DMS153 treated with DMSO at 0.1 percent for 48 hours (cell line): ENCODE data around the gene APBA2.
A peak's percentile ranks its signal among the peaks of the same experiment; 100 is the strongest.

Experiments
- DNase-seq: peaks from one replicate; lab custom pipeline; 2025; ENCODE audit not compliant: unreplicated experiment; lab: John Stamatoyannopoulos, UW

The APBA2 gene

DNA sequence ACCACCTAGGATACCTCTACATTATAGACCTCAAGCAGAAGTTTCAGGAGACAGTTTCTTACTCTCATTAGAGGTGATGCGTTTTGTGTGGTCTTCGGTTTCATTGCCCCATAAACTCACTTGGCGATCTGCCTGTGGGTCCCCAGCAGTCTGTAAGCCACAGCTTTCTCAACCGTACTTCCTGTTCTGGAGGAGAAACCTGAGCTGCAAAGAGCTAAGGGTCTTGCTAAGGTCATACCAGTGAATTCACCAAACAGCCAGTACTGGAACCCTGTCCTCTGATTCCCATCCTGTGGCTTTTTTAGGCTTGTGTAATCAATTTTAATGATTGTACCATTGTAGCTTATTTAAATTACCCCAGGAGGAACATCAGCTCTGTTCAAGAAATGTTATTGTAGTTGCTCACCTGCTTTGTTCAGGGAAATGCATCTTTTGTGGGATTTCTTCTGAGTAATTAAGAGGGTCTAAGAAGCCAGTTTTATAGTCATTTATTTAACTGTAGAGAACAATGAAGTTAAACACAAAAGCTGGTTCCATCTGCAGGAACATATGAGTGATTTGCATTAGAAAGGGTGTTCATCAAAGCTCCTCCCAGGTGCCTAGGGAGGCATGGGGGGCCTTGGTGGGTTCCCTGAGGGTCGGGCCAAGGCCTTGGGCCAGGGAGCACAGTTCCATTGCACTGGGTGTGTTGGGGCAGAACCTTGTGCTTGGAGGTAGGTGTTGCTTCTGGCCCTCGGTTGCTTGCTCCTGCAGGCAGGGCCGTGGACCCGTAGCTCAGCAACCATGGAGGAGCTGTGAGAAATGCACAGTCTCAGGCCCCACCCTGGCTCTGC lies 69.6 kb downstream of the APBA2 start:
- no peak for DNase-seq

DNA sequence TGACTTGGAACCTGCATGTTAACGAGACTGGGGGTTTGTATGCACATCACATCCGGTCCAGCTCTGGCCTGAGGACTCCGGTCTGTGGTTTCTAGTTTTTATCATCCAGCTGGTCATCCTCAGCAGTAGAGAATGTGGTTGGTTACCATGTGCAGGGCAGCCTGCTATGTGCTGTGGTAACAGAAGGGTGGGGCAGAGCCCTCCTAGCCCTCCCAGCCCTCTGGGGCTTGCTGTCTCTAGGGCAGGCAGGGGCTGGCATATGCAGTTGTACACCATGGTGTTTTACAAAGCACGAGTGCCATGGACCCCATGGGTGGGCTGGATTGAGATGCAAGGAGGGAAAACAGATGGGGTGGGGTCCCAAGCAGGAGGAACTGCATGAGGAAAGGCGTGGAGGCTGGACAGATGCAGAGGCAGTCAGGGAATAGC lies 70.2 kb downstream of the APBA2 start:
- no peak for DNase-seq

DNA sequence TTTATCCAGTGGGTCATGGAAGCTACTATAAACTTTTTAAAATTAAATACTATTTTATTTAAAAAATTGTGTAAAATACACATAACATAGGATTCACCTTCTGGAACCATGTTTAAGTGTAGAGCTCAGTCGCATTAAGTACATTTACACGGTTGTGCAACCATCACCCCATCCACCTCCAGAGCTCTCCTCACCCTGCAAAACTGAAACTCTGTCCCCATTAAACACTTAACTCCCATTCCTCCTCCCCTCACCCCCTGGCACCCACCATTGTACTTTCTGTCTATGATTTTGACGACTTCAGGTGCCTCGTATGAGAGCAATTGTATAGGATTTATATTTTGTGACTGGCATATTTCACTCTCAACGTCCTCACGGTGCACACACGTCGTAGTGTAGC lies 70.7 kb downstream of the APBA2 start:
- DNase-seq, result no peak

DNA sequence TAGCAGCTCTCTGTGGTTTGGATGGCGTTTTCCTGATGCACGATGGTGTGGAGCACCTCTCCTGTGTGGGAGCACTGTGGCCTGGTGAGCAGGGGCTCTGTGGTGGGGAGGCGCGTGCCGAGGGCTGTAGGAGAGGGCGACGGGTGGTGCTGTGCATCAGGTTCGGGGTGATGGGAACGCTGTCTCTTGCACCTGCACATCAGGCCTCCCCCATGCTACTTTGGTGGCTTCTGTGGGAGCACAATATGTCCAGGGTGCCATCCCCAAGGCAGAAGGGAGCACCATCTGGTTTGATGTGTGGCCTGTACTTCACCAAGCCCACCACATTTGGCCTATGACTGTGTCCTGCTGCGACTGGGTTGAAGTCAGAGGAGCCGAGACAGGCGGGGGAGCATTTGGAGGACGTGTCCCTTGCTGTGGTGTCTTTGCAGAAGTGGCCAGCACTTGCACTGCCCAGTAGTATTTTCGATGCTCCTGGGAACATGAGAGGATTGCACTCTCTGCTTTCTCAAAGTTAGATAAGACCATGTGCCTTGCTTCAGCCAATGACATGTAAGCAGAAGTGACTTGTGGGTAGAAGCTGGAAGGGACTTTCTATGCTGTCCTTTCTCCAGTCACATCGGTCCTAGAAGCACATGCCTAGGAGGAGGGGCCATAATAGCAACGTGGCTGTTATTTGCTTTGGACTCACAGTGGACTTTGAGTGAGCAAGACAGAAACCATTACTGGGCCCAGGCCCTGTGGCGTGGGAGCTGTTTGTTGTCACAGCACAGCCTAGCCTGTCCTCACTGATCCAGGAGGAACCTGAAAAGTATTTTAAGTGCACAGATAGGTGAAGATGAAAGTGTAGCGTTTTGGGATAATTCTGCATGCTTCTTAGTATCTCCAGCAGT lies 72.1 kb downstream of the APBA2 start:
- no peak for DNase-seq

DNA sequence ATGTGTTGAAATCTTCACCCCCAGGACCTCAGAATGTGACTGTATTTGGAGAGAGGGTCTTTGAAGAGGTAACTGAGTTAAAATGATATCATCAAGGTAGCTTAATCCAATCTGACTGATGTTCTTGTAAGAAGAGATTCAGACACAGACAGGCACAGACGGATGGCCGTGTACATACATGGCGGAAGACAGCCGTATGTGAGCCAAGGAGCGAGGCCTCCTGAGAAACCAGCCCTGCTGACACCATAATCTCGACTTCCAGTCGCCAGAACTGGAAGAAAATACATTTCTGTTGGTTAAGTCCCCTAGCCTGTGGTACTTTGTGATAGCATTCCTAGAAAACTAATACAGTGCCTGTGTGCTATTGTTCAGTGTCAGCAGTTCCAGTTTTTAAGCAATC lies 73.6 kb downstream of the APBA2 start:
- no peak for DNase-seq

DNA sequence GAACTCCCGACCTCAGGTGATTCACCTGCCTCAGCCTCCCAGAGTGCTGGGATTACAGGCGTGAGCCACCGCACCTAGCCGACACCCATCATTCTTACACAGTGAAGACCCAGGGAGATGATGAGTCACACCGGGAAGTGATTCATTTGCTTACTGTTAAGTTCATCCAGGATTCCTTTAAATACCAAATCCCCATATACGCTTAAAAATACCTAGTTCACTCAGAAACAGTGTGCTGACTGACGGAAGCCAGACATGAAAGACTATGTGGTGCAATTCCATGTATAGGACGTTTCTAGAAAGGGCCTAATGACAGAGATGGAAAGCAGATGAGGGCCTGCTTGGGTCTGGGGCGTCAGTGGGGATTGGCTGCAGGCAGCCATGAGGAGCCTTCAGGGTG lies 75.2 kb downstream of the APBA2 start:
- DNase-seq, result no peak

DNA sequence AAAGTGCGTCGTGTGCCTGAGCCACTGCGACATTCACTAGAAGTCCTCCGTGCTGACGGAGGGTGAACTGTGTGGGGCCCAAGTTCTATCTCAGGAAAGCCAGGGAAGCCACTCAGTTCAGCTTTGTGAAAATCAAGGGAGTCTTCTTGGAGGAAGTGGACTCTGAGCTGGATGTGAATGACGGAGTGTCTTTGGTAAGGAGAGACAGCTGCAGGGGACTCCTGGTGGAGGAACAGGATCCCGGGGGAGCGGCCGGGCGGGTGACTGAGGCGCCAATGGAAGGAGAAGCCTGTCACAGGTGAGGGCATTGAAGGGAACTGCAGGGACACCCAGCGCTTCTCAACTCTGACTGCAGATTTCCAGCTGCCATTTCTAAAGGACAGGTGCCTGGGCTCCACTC lies 75.6 kb downstream of the APBA2 start:
- no peak for DNase-seq

DNA sequence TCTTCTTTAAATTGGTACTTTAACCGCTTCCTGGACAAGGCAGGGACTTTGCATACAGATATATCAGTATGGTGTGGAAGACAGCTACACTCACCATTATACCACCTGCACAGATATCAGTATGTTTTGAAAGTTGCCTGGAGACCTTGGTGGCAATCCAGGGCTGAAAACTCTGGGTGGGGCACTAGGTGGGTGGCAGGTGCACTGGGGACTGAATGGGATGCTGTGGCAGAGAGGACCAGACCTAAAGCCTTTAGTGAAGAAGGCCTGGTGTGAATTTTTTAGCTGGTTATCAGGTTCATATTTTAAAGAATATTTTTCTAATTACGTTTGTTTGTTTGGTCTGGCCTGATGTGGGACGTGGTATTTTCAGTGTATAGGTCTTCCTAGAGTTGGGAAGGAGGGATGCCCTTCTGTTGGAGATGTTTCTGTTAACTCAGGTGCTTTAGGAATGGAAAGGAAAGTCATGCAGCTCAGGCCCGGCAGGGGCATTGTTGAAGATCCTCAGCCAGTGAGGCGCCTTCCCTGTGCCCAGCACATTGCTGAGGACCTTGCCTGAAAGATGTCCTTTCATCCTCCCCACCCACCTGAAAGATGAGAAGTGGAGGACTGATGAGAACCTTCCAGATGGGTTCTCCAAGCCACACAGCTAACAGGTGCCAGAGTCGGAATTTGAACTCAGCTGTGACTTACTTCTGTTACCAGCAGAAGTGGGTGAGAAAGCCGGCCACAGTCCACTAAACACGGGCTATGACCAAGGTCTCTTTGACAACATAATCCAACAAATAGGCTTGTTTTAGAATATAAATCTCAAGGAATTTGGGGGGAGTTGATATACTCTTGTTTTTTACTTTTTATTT lies 77.3 kb downstream of the APBA2 start:
- DNase-seq, result no peak

DNA sequence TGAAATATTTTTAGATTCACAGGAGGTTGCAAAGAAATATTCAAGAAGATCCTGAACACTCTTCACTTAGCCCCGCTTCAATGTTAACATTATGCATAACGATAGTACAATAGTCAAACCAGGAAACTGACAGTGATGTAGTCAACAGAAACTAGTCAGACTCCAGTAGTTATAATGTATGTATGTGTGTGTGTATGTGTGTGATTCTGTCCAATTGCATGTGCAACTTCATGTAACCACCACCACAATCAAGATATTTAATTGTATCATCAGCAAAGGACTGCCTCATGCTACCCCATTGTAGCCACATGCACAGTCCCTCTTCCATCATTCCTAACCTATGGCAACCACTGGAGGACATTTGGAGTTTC lies 77.9 kb downstream of the APBA2 start:
- DNase-seq, result no peak

DNA sequence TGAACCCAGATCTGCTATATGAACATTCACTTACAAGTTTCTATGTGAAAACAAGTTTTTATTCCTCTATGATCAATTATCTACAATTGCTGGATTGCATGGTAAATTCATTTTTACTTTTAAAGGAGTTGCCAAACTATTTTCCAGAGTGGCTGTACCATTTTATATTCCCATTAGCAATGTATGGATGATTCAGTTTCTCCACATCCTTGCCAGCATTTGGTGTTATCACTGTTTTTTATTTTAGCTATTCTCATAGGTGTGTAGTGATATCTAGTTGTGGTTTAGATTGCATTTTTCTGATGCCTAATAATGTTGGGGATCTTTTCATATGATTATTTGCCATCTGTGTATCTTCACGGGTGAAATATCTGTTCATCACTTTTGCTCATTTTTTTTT lies 78.3 kb downstream of the APBA2 start:
- no peak for DNase-seq

DNA sequence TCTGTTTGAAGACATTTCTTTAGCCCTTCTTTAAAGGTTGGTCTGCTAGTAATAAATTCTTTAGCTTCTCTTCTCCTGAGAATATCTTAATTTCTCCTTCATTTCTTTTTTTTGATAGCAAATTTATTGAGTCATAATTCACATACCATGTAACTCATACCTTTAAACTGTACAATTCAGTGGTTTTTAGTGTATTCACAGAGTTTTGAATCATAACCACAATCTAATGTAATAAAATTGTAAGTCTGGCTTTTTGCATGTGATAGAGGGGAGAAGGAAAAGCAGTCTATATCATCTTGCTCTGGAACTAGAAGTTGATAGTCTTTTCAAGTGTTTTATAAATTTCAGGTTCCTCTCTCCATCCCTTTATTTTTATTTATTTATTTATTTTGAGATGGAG lies 81.3 kb downstream of the APBA2 start:
- DNase-seq, result no peak

DNA sequence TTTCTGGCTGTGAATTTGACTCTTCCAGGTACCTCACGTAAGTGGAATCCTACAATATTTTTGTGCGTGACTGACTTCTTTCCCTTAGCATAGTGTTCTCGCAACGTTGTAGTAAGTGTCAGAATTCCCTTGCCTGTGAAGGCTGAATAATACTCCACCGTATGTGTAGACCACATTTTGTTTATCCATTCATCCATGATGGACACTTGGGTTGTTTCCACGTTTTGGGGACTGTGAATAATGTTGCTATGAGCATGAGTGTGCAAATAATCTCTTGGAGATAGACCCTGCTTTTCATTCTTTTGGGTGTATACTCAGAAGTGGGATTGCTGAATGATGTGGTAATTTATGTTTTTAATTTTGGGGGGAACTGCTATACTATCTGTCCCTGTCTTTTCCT lies 82.2 kb downstream of the APBA2 start:
- DNase-seq, result no peak

DNA sequence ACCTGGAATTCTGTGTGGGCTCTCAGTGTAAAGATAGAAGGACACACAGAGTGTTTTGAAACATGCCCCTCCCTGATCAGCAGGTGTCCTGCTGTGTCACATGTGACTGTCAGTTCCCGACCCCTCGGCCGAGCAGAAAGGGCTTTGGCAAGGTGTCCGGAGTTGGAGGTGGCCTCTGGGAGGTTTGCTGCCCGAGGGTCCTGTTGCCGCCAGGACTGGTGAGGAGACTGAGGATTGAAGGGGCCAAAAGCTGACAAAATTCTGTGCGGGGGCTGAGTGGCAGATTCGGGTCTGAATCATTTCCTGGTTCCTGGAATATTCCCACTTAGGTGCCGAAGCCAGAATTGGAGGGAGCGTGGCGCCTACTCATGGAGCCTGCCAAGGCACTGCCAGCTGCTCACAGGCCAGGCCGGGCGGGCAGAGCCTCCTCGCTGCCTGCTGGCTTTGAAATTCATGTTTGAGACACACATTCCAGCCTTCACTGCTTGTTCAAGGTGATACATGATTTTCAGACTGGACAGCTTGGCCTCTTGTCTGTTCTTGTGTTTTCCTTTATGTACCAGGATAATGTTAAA lies 83.8 kb downstream of the APBA2 start:
- no peak for DNase-seq

DNA sequence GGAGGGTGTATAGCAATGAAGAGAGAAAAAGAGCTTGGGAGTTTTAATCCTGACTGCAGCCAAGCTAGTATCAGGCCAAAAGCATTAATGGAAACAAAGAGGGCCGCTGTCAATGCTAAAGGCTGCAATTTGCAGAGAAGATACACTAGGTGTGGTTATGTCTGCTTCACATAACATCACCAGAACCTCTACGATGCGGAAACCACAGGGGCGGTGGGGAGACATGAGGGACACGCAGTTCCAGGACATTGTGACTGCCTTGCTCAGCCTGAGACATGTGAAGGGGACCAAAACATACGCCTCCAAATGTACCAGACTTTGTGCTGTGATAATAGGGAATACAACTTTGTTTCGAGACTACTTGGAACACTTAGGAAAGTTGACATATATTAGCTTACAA lies 88.4 kb downstream of the APBA2 start:
- DNase-seq, result no peak

DNA sequence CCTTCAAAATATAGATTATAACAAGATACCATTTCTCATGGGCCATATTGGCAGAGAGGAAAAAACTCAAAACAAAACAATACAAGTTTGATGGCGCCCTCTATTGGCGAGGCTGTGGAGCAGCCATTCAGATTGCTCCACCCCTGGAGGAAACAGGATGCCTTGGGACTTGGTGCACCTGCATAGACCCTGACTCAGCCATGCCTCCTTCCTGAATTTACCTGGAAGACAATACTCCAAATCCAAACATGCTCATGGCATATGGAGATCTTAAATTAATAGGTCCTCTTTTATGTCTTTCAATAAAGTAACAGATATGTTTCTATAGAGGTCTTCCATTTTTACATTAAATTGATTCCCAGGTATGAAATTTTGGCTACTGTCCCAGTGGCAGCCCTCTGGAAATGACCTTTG lies 90.0 kb downstream of the APBA2 start:
- DNase-seq, result peak; percentile 13

DNA sequence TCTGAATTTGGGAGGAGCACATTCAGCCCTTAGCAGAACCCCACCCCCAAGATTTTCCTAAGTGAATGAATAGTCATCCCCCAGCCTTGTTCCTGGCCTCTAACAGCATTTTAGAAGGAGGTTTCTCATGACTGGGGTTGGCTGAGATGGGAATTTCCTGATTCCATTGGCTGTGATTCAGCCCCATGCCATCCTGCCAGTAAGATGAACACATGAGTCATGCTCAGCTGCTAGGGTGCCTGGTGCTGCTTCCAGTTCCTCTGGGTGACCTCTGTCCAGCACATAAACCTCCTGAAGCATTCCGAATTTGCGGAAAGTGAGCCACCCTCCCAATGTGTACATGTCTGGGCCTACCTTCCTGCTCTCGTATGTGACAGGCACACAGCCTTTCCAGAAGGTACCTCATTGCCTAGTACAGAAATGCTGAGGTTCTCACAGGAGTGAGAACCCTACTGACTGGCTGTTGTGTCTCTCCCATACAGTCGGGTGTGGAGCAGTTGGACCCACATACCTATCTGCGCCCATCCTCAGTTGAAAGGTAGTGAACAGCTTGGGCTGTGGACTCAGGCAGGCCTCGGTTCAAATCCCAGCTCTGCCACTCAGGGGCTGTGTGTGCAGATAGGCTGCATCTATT lies 91.7 kb downstream of the APBA2 start:
- no peak for DNase-seq

DNA sequence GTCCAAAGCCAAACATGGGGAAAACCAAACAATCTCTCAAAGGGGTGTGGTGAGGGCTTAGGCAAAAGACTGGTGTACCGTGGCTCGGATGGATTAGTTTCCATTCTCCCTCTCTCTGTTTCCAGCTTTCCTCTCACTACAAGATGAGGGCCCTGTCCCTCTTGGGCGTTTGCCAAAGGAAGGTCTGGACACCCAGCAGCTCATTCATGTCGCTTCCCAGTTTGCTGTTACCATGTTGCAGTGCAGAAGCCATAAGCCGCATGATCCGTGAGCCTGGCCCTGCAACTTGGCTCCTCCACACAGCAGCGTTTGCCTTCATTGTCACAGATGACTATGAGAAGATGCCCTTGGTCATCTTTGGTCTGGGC lies 92.2 kb downstream of the APBA2 start:
- DNase-seq, result no peak

DNA sequence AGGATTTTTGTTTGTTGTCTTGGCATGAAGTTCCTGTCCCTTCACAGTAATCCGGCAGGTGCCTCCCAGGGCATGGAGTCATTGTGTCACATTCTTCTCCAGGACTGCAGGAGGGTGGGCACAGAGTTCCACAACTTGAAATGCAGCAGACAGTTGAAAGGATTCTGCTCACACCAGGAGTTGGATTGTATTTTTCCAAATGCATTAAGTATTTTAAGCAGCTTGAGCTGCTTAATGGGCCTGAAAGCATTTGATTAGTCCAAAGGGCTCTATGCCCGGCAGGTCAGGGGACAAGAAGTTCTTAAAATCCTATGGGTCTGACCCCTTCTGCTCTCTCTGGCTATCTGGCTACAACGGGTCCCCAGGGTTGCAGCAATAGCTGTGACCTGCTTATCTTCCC lies 92.9 kb downstream of the APBA2 start:
- DNase-seq, result no peak

DNA sequence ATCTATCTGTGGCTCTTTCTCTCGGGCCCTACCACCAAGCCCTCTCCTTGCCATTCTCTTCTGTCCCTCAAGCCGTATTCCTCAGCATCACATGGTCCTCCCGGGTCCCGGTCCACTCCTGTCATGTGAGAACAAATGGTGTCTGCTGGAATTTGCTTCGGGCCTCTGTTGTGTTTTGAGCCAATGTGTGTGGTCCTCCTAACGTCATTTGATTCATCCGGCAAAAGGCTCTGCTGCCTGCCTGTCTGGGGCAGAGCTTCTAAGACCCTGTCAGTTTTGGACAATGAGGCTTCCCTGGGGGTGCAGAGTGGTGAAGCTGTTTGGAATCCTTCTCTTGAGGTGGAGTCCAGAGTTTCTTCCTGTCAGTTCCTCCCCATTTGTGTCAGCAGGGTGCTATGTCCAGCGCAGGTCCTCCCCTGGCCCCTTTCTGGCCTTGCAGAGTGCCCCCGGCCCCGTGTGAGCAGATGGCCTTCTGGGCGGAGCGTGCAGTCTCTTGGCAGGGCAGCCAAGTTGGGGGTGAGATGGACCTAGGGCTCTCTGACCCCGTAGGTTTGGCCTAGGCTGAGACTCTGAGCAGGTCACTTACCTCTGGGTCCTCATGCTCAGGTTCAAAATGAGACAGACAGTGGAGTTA lies 93.6 kb downstream of the APBA2 start:
- DNase-seq, result no peak

DNA sequence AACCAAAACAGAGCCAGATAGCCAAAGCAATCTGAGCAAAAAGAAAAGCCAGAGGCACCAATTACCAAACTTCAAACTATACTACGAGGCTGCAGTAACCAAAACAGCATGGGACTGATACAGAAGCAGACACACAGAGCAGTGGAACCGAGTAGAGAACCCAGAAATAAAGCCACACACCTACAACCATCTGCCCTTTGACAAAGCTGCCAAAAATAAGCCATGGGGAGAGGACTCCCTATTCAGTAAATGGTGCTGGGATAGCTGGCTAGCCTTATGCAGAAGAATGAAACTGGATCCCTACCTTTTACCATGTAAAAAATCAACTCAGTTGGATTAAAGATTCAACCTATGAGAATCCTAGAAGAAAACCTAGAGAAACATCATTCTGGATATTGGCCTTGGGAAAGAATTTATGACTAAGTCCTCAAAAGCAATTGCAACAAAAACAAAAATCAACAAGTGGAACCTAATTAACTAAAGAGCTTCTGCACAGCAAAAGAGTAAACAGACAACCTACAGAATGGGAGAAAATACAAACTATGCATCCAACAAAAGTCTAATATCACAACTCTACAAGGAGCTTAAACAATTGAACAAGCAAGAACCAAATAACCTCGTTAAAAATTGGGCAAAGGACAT lies 95.1 kb downstream of the APBA2 start:
- DNase-seq, result no peak
